Measurements from ENCODE around the gene HYI.

HYI gene

GRCh38 chr1:43442756-43443155, 11.0 kb downstream of the HYI start:
- Mint-ChIP-seq H3K9me3 (no peaks in the 10 kb centered on the region), H3K4me3 (no peak overlapping the region), H3K27me3 (ENCODE audit: low read depth) (no peaks in the 10 kb centered on the region), H3K36me3 (ENCODE audit: low read depth) (peaks cover 66% of the 10 kb centered on the region), H3K4me1 (peaks cover 7% of the 10 kb centered on the region), H3K27ac (no peak overlapping the region)
- TF ChIP-seq CTCF (IDR thresholded peaks at IDR 0.05; ENCODE audit: unreplicated experiment in 3 of 3), result no peak

- no peak for TF ChIP-seq CTCF (IDR thresholded peaks at IDR 0.05; ENCODE audit: unreplicated experiment in 3 of 3)
- Mint-ChIP-seq H3K36me3 (ENCODE audit: low read depth) (peaks cover 65% of the 10 kb centered on the region), H3K4me1 (peaks cover 7% of the 10 kb centered on the region), H3K4me3 (no peak overlapping the region), H3K27ac (no peak overlapping the region), H3K9me3 (no peaks in the 10 kb centered on the region), H3K27me3 (ENCODE audit: low read depth) (no peaks in the 10 kb centered on the region)
These were observed 11.7 kb downstream of the HYI start for GRCh38 chr1:43441894-43442637.

GRCh38 chr1:43441166-43441893, 12.4 kb downstream of the HYI start:
- Mint-ChIP-seq H3K9me3 (no peaks in the 10 kb centered on the region), H3K4me3 (no peak overlapping the region), H3K4me1 (peaks cover 7% of the 10 kb centered on the region), H3K27ac (no peak overlapping the region), H3K27me3 (ENCODE audit: low read depth) (no peaks in the 10 kb centered on the region), H3K36me3 (ENCODE audit: low read depth) (peaks cover 59% of the 10 kb centered on the region)
- no peak for TF ChIP-seq CTCF (IDR thresholded peaks at IDR 0.05; ENCODE audit: unreplicated experiment in 3 of 3)

GRCh38 chr1:43440358-43440757, 13.4 kb downstream of the HYI start:
- no peaks in the 10 kb centered on the region for H3K27me3 Mint-ChIP-seq (ENCODE audit: low read depth)
- peaks cover 12% of the 10 kb centered on the region for H3K4me1 Mint-ChIP-seq
- H3K27ac Mint-ChIP-seq, result no peak overlapping the region
- peaks cover 63% of the 10 kb centered on the region for H3K36me3 Mint-ChIP-seq (ENCODE audit: low read depth)
- H3K4me3 Mint-ChIP-seq, result no peak overlapping the region
- no peaks in the 10 kb centered on the region for H3K9me3 Mint-ChIP-seq
- no peak for TF ChIP-seq CTCF (IDR thresholded peaks at IDR 0.05; ENCODE audit: unreplicated experiment in 3 of 3)

GRCh38 chr1:43439781-43440180, 13.9 kb downstream of the HYI start:
- peaks cover 9% of the 10 kb centered on the region for H3K4me1 Mint-ChIP-seq
- H3K27ac Mint-ChIP-seq, result no peak overlapping the region
- H3K9me3 Mint-ChIP-seq, result no peaks in the 10 kb centered on the region
- TF ChIP-seq CTCF (IDR thresholded peaks at IDR 0.05; ENCODE audit: unreplicated experiment in 3 of 3), result no peak
- H3K36me3 Mint-ChIP-seq (ENCODE audit: low read depth), result peaks cover 66% of the 10 kb centered on the region
- no peaks in the 10 kb centered on the region for H3K27me3 Mint-ChIP-seq (ENCODE audit: low read depth)
- no peak overlapping the region for H3K4me3 Mint-ChIP-seq
